ENCODE data around the gene PLEKHH3. TPM values are rescaled to one million over a fixed set of nuclear protein-coding genes. Genes with fewer than 3 reads are reported as not detected.

Gene PLEKHH3
- total RNA-seq, 6 experiments from 2014 or later, result 16.4 to 22.4 (median 19.1) TPM

DNA sequence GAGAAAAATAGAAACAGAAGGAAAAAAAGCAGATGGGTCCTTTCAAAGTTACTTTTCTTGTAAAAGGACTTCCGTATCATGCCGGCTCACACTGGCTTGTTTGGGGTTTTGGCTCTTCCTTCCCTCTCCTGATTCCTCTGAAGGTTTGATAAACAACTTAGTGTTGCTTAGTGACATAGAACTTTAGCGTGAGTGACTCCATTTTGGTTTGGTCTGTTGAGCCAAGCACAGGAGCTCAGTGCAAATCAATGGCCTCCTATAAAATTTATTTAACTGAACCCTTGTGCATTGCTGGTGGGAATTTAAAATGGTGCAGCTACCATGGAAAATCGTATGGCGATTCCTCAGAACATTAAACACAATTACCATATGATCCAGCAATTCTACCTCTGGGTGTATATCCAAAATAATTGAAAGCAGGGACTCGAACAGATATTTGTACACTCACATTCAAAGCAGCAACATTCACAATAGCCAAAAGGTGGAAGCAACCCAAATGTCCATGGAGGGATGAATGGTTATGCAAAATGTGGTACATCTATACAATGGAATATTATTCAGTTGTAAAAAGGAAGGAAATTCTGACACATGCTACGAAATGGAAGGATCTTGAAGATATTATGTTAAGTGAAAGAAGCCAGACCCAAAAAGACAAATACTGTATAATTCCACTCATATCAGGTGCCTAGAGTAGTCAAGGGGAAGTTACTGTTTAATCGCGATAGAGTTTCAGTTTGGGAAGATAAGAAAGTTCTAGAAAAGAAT, 18.8 kb downstream of the PLEKHH3 start:
- Mint-ChIP-seq H3K4me1 (ENCODE audit: low read depth) (peaks cover 74% of the 10 kb centered on the region), H3K36me3 (ENCODE audit: low read depth) (peaks cover 3% of the 10 kb centered on the region; the same call in 1 of the 2 replicates), H3K4me3 (peak overlapping the region; percentile 13; the same call in 1 of the 2 replicates), H3K9me3 (no peaks in the 10 kb centered on the region), H3K27ac (no peak overlapping the region), H3K27me3 (ENCODE audit: insufficient read depth) (no peaks in the 10 kb centered on the region)
- DNase-seq, result no peak
- TF ChIP-seq, protein P1, sequence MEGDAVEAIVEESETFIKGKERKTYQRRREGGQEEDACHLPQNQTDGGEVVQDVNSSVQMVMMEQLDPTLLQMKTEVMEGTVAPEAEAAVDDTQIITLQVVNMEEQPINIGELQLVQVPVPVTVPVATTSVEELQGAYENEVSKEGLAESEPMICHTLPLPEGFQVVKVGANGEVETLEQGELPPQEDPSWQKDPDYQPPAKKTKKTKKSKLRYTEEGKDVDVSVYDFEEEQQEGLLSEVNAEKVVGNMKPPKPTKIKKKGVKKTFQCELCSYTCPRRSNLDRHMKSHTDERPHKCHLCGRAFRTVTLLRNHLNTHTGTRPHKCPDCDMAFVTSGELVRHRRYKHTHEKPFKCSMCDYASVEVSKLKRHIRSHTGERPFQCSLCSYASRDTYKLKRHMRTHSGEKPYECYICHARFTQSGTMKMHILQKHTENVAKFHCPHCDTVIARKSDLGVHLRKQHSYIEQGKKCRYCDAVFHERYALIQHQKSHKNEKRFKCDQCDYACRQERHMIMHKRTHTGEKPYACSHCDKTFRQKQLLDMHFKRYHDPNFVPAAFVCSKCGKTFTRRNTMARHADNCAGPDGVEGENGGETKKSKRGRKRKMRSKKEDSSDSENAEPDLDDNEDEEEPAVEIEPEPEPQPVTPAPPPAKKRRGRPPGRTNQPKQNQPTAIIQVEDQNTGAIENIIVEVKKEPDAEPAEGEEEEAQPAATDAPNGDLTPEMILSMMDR (IDR thresholded peaks at IDR 0.05), result no peak

DNA sequence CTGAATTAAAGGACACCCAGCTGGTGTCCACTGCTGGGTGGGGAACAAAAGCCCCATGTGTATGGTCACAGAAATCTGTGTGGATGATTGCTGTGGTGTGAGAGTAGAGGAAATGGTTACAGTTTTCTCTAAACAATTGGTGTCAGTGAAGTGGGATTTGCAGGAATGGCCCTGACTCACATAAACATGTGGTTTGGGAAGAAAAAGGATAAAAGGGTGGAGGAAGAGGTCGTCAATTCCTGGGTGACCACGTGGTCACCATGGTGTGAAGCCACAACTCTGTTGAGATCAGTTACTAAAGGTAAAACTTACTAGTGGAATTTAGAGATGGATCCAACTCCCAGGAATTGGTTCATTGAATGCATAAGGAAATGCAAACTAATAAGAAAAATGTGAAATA, 21.3 kb downstream of the PLEKHH3 start:
- Mint-ChIP-seq H3K4me3 (peak overlapping the region; percentile 37), H3K4me1 (ENCODE audit: low read depth) (peaks cover 66% of the 10 kb centered on the region), H3K27me3 (ENCODE audit: insufficient read depth) (peaks cover under 1% of the 10 kb centered on the region; the same call in 1 of the 2 replicates), H3K36me3 (ENCODE audit: low read depth) (no peaks in the 10 kb centered on the region), H3K9me3 (no peaks in the 10 kb centered on the region), H3K27ac (peak overlapping the region; percentile 72)
- TF ChIP-seq, protein P1 (IDR thresholded peaks at IDR 0.05), result no peak
- DNase-seq, result peak; percentile 64

DNA sequence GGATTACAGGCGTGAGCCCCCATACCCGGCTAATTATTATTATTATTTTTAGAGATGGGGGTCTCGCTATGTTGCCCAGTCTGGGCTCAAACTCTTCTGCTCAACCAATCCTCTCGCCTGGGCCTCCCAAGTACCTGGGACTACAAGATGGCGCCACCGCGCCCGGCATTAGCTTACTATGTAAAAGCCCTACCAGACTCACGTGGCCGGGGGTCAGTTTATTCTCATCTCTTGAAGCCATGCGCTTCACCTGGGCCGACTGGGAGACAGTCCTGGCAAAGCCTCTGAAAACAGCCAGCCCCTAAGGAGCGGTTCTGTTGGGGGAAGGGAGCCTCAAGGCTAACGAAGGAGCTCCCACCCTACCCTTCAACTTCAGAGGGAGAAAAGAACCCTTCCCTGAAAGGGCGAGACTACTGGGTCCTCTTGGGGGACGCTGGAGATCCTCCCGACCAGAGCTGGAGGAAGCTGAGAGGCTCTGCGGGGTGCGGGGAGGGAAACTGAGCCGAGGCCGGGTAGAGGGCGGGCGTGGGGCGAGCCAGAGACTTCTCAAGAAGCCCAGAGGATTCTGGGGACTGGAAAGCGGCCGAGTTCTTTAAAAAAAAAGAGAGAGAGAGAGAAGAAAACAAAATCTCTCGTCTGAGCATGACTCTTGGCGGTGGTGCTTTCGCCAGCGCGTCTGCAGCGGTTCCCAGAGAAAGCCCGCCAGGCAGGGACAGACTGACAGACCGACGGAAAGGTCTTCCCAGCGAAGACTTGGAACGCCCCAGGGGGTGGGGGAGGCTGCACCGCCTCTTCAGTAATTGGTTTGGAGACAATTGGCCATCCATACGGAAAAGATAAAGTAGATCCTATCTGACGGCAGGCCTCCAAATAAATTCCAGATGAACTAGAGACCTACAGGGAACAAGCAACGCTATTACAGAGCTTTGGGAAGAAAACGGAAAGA, 23.3 kb downstream of the PLEKHH3 start:
- no peaks in the 10 kb centered on the region for H3K9me3 Mint-ChIP-seq
- peak overlapping the region; percentile 84 for H3K4me3 Mint-ChIP-seq
- peaks cover 52% of the 10 kb centered on the region for H3K4me1 Mint-ChIP-seq (ENCODE audit: low read depth)
- DNase-seq, result peak; percentile 69
- peak overlapping the region; percentile 81 for H3K27ac Mint-ChIP-seq
- H3K27me3 Mint-ChIP-seq (ENCODE audit: insufficient read depth), result peaks cover 6% of the 10 kb centered on the region
- TF ChIP-seq, protein P1 (IDR thresholded peaks at IDR 0.05), result no peak
- no peaks in the 10 kb centered on the region for H3K36me3 Mint-ChIP-seq (ENCODE audit: low read depth)

DNA sequence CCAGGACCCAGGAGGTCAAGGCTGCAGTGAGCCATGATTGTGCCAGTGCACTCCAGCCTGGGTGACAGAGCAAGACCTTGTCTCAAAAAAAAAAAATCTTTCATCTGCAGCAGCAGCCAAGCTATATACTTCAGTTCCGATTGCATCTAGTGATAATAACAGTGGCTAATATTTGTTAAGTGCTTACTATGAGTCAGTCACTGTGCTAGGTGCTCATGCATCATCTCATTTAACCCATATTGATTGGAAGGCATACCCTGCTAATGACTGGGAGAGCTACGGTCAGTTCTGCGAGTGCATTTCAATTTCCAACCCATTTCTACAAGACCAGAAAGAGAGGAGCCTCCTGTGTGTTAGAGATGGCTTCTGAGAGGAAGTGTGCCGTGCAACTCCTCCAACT, 25.4 kb downstream of the PLEKHH3 start:
- Mint-ChIP-seq H3K36me3 (ENCODE audit: low read depth) (no peaks in the 10 kb centered on the region), H3K9me3 (no peaks in the 10 kb centered on the region)
- TF ChIP-seq, protein P1 (IDR thresholded peaks at IDR 0.05), result no peak

DNA sequence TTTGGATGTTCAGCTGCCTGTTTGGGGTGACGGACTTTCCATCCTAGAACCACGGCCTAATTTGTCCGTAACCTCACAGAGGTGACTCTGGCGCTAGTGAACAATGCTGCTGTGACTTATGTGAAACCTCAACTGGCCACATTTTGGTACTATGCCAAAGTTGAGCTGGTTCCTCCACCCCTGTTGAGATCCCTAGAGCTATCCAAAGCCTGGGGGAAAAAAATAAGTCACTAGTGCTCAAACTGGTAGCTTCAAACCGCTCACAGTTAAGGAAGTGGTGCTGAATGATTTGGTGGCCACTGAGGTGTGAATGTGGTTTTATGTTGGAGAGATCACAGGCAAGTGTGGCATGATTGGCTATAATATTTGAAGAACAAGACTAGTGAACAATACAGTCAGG, 29.0 kb downstream of the PLEKHH3 start:
- peaks cover 14% of the 10 kb centered on the region for H3K27me3 Mint-ChIP-seq (ENCODE audit: insufficient read depth)
- H3K9me3 Mint-ChIP-seq, result no peaks in the 10 kb centered on the region
- H3K27ac Mint-ChIP-seq, result no peak overlapping the region
- TF ChIP-seq, protein P1 (IDR thresholded peaks at IDR 0.05), result no peak
- H3K4me3 Mint-ChIP-seq, result no peak overlapping the region
- H3K36me3 Mint-ChIP-seq (ENCODE audit: low read depth), result no peaks in the 10 kb centered on the region
- H3K4me1 Mint-ChIP-seq (ENCODE audit: low read depth), result peaks cover 6% of the 10 kb centered on the region
- DNase-seq, result no peak

More for the DNA sequence above, 25.4 kb downstream of the PLEKHH3 start:
- H3K4me1 Mint-ChIP-seq (ENCODE audit: low read depth), result peaks cover 39% of the 10 kb centered on the region
- no peak overlapping the region for H3K4me3 Mint-ChIP-seq
- no peak for DNase-seq
- H3K27ac Mint-ChIP-seq, result no peak overlapping the region
- H3K27me3 Mint-ChIP-seq (ENCODE audit: insufficient read depth), result peaks cover 7% of the 10 kb centered on the region

Measured in HFFc6 (cell line).